Activated CD8-positive, alpha-beta memory T cell treated with anti-CD3 and anti-CD28 coated beads for 36 hours (primary cell): ENCODE measurements around the gene CDH13. TPM values are rescaled to one million over a fixed set of nuclear protein-coding genes. Genes with fewer than 3 reads are reported as not detected.

Experiments used
- CTCF ChIA-PET: fragments of 350-600 bp; sonication (Branson Sonifier 250); formaldehyde crosslinking; loops from one replicate; lab custom pipeline; 2021; ENCODE audit warnings: antibody characterized with exemption; lab: Charles Lee
- POLR2A ChIA-PET: fragments of 350-600 bp; sonication (Branson Sonifier 250); formaldehyde crosslinking; loops from one replicate; lab custom pipeline; 2021; ENCODE audit warnings: antibody characterized with exemption; lab: Charles Lee
- total RNA-seq, 2 experiments: library from RNA; stranded (reverse); gene quantifications; one replicate each; pipeline ENCODE4 v1.2.3, GENCODE V29; 2021

The CDH13 gene
- total RNA-seq, 2 experiments from 2014 or later = not detected

GRCh38 chr16:82675300-82675699 lies 48.5 kb downstream of the CDH13 start:
- POLR2A ChIA-PET = no interaction called here
- CTCF ChIA-PET = no interaction called here

GRCh38 chr16:82681592-82681991 lies 54.8 kb downstream of the CDH13 start:
- ChIA-PET POLR2A (no interaction called here), CTCF (no interaction called here)

- ChIA-PET POLR2A (no interaction called here), CTCF (no interaction called here)
These were observed 56.0 kb downstream of the CDH13 start for GRCh38 chr16:82682767-82683166.

- CTCF ChIA-PET = no interaction called here
- POLR2A ChIA-PET = no interaction called here
These were observed 57.5 kb downstream of the CDH13 start for GRCh38 chr16:82684256-82684655.

- ChIA-PET CTCF (no interaction called here), POLR2A (no interaction called here)
These were observed 58.8 kb downstream of the CDH13 start for GRCh38 chr16:82685526-82685925.

GRCh38 chr16:82694239-82694874 lies 67.6 kb downstream of the CDH13 start:
- POLR2A ChIA-PET = no interaction called here
- CTCF ChIA-PET = no interaction called here

- ChIA-PET CTCF (no interaction called here), POLR2A (no interaction called here)
These were observed 69.0 kb downstream of the CDH13 start for GRCh38 chr16:82695806-82696205.

- ChIA-PET CTCF (interaction anchor here (1.1 kb wide), 1 partner anchor 18 kb away, joined by 3 read pairs; no protein-coding TSS in a partner anchor), POLR2A (no interaction called here)
These were observed 72.5 kb downstream of the CDH13 start for GRCh38 chr16:82699260-82699659.

- CTCF ChIA-PET = interaction anchor here (1.1 kb wide), 1 partner anchor 19 kb away, joined by 3 read pairs; no protein-coding TSS in a partner anchor
- POLR2A ChIA-PET = no interaction called here
These were observed 73.1 kb downstream of the CDH13 start for GRCh38 chr16:82699711-82700495.

GRCh38 chr16:82700541-82701235 lies 73.9 kb downstream of the CDH13 start:
- ChIA-PET CTCF (no interaction called here), POLR2A (no interaction called here)

GRCh38 chr16:82701442-82701955 lies 74.7 kb downstream of the CDH13 start:
- POLR2A ChIA-PET = no interaction called here
- CTCF ChIA-PET = no interaction called here

- POLR2A ChIA-PET = no interaction called here
These were observed 76.4 kb downstream of the CDH13 start for GRCh38 chr16:82703161-82703560.

GRCh38 chr16:82703871-82704768 lies 77.4 kb downstream of the CDH13 start:
- CTCF ChIA-PET = no interaction called here
- POLR2A ChIA-PET = no interaction called here

More at GRCh38 chr16:82703161-82703560, 76.4 kb downstream of the CDH13 start:
- CTCF ChIA-PET = no interaction called here

- ChIA-PET POLR2A (no interaction called here), CTCF (no interaction called here)
These were observed 83.2 kb downstream of the CDH13 start for GRCh38 chr16:82709987-82710386.

GRCh38 chr16:82713778-82714177 lies 87.0 kb downstream of the CDH13 start:
- CTCF ChIA-PET = no interaction called here
- POLR2A ChIA-PET = no interaction called here

GRCh38 chr16:82715160-82715559 lies 88.4 kb downstream of the CDH13 start:
- CTCF ChIA-PET = no interaction called here
- POLR2A ChIA-PET = no interaction called here

- ChIA-PET POLR2A (no interaction called here), CTCF (no interaction called here)
These were observed 89.1 kb downstream of the CDH13 start for GRCh38 chr16:82715833-82716232.

GRCh38 chr16:82716361-82716855 lies 89.6 kb downstream of the CDH13 start:
- CTCF ChIA-PET = no interaction called here
- POLR2A ChIA-PET = no interaction called here

- POLR2A ChIA-PET = no interaction called here
- CTCF ChIA-PET = no interaction called here
These were observed 93.6 kb downstream of the CDH13 start for GRCh38 chr16:82720414-82720813.
